Inflammatory macrophage treated with lipopolysaccharide for 1 hour (primary cell): ENCODE results near the gene CTNNB1.

ENCODE experiments used
- DNase-seq, 2 donors: peaks; one replicate each; pipeline ENCODE4 v3.0.0-alpha.2; 2020 to 2022

The CTNNB1 gene

DNA sequence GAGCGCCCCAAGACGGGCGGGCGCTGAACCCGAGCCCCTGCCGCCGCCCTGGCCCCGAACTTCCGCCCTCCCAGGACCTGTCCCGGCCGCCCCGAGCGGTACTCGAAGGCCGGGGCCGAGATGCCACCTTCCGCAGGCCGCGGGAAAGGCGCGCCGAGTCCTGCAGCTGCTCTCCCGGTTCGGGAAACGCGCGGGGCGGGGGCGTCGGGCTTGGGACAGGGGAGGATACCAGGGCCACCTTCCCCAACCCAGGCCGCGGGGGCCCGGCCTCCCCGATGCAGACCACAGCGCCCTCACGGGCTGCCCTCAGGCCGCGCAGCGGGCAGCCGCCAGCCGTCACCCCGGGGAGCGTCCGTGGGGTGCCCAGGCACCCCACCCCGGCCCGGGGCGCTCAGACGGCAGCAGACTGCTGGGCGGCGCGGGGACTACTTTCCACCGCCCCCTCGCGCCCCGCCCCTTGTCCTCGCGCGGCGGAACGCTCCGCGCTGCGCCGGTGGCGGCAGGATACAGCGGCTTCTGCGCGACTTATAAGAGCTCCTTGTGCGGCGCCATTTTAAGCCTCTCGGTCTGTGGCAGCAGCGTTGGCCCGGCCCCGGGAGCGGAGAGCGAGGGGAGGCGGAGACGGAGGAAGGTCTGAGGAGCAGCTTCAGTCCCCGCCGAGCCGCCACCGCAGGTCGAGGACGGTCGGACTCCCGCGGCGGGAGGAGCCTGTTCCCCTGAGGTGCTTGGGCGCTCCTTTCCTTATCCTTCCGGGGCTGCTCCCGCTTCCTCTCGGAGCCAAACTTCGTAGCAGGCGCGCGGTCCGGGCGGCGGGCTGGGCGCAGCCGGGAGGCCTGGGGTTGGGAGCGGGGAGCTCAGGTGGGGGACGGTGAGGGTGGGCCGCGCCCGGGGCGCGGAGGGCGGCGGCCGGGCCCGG, at the start of gene CTNNB1:
CTNNB1 (plus strand) TSS at position 556 of the 916 bp plus-strand sequence. CDS start 24,564 bp downstream, outside the sequence.
- DNase-seq = peak; percentile 86 to 96

DNA sequence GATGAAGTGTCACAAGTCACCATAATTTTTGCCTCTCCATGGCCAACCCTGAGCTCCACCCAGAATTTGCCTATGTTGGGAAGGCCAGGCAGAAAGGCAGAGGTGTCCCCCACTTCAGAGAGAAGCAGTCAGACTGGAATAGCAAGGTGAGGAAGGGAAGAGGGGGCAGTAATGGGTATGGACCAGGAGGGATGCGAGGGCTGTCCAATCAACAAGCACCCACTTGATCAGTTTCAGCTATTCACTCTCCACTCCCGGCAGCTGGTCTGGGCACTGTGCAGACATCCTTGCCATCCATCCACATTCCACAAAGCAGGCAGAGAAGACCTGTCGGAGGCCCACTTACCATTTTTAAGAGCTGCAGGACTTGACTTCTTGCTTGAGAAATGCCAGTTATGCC, 43.5 kb upstream of the CTNNB1 start:
- DNase-seq = no peak

DNA sequence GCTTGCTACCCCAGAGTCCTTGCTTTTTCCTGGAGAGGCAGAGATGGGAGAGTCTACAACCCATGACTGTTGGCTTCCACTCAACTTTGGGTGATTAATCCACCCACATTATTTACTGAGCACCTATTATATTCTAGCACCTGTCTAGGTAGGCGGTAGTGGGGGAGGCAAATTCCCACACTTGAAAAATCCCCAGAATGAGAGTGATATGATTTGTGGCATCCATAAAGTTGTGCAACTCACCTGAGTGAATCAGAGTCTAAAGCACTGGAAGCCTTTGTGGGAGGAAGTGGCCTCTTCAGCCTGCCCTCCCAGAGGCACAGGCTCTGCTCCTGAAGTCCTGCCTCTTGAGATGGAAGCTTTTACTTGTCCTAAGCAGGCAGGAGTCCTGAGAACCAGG, 40.4 kb upstream of the CTNNB1 start:
- DNase-seq = no peak

DNA sequence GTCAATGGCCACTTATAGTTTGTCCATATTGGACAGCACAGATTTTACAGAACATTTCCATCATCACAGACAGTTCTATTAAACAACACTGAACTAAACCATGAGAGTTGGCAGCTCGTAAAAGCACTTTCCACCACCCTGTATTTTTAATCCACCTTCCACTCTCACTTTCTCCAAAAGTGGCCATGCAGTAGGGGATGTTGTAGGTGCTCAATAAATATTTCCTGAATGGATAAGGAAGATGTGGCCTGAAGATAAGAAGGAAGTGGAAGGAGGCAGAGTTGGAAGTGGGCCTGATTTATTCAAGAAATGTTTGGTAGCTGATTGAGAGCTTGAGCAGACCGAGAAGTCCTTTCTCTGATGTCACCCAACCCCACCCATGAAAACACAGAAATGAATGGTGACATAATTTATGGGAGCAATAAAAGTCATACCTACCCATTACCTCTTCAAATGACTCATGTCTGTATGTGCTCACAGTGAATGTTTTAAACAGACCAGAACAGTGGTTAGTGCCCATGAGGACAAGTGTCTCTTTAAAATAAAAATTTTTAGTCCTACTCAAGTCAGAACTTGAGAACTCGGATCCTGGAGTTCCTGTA, 39.6 kb upstream of the CTNNB1 start:
- no peak for DNase-seq

DNA sequence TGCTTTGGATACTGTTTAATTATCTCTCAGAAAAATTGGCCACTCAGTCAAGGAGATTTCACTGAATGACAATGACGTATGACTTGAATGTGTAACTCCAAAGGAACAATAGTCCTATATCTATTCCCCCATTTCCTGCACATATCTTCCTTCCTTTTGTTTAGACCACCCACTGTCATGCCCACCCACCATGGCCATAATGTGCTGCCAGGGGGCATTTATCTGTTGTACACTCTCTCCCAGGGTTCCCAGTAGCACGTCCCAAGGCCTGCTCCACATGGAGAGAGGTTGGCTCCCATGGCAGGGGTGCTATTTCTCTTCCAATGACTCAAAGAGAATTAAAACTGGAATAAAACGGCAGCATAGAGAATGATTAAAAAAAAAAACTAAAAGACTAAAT, 36.8 kb upstream of the CTNNB1 start:
- DNase-seq = no peak

DNA sequence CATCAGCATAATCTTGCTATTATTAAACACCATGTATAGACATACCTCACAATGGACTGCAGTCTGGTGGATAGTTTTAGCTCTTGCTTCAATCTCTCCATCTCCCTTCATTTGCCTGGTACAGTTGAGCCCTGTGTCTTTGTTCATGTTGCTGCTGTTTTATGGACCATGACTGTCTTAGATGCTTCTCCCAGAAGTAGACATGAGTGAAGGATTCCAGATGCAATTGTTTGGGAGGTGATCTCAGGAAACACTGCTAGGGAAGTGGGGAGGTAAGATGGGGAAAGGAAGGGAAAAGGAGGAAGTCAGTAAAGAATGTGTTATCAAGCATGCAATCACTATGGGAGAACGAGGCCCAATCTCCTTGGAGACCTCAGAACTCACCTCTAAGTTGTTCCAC, 36.3 kb upstream of the CTNNB1 start:
- DNase-seq = no peak

DNA sequence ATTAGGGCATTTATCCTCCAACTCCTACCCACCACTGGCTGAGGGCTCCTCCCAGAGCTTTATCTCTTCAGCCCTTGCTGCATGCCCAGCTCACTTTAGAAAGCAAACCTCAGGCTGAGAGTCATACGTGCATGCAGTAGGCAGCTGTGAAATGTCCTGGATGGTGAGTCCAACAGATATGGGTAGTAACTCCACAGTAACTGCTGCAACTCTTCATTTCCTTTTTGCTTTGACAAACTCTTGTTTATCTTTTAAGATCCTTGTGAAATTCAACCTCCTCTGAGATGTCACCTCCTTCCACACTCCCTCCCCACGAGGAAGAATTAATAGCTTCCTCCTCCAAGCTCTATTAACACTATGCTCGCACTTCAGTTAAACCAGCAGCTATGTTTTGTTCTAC, 35.9 kb upstream of the CTNNB1 start:
- no peak for DNase-seq

DNA sequence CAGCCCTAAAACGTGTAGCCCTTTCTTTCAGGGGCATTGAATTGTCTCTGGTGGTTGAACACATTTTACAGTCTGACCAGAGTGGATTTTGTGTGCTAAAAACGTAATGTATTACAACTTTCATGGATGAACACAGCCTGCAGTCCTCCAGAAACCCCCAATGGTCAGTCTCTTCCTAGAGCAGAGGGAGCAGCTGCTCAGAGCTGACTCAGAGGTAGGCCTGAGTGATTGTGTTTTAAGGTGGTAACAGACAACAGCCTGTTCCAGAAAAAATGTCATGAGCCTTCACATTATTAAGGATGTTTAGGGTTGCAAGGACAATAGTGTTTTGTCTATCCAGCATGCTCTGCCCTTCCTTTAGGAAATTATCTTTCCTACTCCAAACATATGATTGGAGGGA, 34.5 kb upstream of the CTNNB1 start:
- DNase-seq = no peak

DNA sequence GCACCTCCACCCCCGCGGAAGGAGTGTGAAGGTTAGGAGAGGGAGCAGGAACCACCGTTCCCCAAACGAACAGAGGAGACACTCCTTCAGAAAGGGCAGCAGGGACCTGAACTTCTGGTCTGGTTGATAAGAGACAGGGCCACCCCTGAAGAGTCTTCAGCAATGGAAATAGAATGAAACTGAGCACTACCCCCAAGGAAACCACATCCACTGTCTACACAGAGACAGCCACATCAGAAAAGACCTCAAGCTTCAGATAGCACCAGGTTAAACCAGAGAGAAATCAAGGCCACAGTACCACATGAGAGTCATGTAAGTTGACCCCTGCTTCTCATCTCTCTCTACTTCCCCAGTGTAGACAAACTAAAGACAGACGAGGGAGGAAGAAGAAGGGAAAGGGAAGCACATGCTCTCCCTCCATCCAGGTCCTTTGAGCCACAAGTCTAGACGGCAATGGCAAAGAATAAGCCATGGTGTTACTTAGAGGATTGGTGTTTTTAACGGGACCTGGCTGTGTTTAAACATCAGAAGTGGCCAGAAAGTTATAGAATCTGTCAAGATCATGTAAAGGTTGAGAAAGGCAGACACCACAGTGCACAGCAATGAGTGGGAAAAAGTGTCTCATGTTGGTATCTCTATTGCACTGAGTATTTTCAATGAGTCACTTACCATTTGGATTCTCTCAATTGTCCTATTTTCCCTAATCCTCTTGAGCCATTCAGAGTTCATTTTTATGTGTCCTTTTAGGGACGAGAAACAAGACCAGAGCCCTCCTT, 31.4 kb upstream of the CTNNB1 start:
- DNase-seq = no peak

DNA sequence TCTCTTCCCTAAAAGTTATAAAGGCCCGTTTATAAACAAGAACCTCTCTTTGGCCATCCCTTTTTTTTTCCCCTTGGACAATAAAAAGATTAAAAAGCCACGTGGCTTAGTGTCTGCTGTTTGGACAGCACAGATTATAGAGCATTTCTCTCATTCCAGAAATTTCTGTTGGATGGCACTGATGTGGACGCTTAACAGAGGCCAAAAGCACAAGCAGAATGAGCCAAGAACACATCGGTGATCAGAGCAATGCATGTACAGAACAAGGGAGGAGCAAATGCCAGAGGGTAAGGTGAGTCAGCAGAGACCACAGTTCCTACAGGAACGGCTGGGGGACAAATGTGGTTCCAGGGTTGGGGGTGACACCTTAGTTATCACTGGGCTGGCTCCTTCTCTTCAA, 30.3 kb upstream of the CTNNB1 start:
- no peak for DNase-seq

DNA sequence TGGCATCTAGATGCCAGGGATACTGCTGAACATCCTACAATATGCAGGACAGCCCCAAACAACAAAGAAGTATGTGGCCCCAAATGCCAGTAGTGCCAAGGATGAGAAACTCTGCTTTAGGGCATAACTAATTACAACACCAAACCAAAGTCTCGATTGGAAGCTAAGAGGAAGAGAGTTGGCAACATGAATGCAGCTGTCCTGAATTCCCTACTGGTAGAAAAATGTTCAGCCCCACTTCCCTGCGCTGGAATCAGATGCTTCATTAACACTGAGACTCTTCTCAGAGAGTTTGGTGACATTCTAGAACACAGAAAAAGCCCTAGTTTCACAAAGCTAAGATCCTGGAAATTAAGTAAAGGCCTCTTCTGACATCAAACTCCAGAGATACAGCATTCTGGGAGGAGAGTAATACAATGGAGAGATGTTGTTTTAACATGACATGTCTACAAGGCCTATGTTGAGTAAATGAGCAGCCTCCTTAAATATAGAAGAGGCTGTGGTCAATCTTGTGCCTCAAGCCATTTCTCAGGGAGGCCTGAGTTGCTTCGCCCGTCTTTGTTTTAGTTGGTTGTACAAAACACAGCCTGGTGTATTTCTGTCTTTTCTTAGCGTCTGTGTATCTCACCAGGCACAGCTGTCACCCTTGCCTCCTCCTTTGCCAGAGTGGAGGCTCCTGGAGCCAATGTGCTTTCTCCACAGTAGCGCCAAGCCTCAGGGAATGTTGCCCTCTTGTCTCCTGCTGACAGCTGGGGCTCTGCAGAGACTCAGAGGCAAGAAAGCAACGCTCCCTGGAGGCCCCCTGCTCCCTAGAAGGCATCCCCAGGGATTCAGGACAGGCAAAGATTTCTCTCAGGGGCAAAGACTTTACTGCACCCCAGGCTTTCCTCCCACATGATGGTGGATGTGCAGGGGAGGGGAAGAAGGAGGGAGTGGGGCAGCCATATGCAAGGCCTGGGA, 25.1 kb upstream of the CTNNB1 start:
- DNase-seq = no peak

DNA sequence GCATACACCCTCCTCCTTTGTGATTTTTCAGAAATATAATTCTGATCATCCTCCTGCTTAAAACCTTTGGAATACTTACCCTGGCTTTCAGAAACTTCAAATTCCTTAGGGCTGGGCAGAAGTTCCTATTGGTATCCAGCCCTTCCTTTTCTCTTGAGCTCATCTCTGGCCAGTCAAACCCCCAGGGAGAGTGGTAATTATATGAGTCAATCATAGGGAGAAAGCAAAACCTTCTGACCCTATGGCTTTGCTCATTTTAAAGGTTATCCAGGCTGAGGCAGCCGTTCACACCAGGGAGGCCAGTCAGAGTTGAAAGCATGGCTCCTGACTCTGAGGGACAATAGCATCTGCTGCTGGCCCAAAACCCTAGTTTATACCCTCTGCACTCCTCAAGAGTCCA, 23.9 kb upstream of the CTNNB1 start:
- DNase-seq = no peak

DNA sequence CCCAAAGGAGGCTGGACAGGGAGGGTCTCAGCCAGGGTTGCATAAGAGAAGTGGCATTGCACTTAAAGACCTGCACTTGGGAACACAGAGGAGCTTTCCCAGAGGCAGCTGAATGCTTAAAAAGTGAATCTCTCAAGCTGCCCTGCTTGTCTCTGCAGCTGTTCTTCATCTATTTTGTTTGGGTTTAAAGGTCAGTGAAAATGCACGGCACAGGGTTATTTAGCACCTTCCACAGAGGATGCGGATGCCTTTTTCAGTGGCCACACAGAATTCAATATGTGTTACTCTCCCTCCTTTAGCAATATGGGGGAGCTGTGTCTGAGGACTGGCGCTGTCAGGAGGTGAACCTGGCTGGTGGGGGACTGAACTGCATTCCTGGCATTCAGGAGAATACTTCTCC, 22.7 kb upstream of the CTNNB1 start:
- DNase-seq = no peak

DNA sequence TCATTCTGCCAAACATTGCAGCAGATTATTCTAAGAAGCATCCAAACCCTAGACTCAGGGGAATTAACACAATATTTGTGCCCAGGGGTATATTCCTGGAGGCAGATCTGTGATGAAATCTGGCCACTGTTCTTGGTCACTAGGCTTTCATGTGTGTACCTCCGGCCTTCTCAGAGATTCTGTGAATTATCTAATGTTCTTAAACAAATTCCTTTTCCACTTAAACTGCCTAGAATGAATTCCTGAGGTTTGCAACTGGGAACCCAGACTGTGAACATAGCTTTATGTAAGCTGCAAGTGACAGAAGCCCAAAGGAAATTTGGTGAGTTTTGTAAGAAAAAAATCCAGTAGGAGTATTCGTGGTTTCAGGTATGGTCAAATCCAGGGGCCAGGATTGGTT, 20.7 kb upstream of the CTNNB1 start:
- no peak for DNase-seq

DNA sequence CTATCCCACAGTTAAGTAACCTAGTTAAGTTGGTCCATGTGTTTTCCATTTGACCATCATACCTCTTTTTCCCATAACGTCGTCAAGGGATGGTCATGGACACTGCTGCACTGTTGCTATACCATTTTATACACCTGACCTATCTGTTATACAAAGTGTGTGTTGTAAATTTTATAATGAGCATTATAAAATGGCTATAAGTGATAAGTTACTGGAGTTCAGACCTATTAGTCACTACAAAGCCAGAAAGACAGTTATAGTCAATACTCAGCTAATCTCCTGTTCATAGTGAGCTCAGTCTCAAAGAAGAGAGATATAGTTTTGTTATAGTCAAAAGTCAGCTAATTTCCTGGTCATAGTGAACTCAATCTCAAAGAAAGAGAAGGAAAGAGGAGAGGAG, 18.9 kb upstream of the CTNNB1 start:
- DNase-seq = no peak

DNA sequence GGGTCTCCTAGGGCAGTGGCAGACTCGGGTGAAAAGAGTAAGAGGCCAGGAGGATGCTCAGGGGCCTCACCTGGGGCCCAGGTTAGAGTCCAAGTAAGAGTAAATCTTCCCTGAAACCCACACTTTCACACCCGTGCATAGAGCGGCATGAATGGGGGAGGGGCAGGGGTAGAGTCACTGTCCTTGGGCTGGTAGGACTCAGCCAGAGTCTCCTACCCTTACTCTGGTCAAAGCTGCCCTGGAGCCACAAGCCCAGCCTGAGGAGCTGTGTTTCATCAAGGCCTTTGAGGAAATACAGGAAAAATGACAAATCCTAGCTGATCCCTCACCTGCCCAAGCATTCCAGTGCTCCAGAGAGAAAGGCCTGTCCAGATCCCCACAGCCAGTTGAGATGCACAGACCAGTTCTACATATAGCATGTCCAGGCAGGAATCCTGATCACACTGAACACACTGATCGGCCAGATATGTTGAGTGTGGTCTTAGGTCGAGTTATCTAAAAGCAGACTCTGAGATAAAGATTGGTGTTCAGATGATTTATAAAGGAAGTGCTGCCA, 16.7 kb upstream of the CTNNB1 start:
- no peak for DNase-seq

DNA sequence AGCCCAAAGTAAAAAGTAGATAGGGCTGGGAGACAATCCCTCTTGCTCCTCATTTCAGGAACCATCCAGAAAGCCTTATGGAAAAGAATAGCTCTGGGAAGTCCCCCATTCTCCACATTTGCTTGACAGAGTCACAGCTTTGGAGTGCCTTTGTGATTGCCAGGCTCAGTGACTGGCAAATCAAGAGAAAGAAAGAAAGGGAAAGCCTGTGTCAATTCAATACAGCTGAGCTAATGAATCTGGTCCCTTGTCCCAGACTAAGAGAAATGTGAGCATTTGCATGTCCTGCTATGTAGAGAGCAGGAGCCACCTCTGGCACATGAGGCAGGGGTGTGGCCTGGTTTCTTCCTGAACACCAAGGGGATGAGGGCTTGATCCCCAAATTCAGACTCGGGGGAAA, 14.9 kb upstream of the CTNNB1 start:
- DNase-seq = no peak

DNA sequence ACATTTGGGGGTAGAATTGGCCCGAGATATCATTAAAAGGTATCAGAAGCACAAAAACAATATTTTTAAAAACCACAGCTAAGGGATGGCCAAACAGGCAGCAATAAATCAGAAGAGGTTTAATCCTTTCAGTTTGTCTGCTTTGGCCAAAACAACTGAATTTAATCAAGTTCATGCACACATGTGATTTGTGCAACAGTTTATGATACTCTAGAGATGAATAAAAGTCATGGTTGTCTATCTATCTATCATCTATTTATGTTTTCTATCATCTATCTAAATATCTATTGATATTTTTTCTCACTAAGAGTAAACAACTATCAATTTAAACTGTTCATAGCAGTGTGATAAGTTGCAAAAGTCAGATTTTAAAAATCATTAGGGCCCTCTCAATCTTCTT, 13.0 kb upstream of the CTNNB1 start:
- DNase-seq = no peak

DNA sequence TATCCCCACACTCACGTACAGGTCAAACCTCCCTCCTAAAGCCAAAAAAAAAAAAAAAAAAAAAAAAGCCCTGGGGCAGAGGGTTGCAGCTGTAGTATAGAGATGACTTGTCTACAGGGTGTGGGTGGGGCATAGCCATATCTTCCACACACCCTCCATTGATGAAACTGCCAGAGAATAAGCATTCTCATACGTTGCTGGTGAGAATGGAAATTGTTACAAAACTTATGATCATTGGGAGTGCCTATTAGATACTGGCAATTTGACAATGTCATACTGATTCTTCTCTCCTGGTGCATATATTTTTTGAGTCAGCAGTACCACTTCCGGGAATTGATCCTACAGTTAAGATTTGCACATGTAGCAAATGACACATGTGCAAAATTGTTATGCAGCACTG, 11.0 kb upstream of the CTNNB1 start:
- DNase-seq = no peak

DNA sequence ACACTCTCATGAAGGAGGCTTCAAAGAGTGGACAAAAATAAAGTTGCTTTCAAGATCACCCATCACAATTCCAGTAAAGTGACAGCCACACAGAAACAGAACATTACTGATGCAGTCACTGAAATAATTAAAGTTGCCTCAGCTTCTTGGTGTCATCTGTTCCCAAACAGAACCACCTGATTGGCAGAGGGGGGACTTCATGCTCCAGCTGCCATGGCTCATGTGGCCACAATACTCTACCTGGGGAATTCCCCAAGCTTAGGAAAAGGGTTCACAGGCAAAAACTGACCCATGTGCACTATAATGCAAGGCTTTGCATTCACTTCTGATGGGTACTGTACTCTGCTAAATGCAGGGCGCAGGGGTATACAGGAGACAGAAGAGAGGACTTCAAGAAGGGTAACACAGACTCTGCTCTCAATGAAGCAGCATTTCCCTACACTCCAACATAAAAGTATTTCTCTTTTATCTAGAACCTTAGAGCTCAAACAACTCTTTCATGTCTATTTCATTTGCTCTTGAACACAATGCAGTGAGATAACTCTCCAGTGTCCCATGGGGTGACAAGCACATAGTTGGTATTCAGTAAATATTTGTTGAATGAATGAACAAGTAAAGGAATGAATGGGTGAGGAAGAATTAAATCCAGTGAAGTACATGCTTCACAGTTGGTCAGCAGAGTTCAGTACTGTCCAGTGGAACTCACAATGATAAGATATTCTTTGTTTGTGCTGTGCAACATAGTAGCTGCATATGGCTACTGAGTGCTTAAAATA, 8.6 kb upstream of the CTNNB1 start:
- DNase-seq = no peak

DNA sequence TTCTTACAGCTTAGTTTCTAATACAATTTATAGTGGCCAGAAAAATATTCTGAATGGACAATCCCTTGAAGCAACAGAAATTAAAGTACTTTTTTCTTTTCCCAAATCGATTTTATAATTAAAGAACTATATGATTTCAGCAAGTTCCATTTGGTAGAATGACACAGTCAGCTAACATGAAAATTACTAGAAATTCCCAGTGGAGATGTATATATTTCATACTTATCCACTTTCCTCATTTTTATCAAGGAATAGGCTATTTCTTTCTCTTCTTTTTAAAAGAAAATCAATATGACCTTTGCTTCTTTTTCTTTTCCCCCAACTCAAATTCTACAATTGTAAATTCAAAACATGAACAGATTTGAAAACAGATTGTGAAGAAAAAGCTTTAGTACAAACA, 6.4 kb upstream of the CTNNB1 start:
- DNase-seq = no peak
